ENCODE data around the gene PLEKHM3. TPM values are rescaled to one million over a fixed set of nuclear protein-coding genes. Genes with fewer than 3 reads are reported as not detected.

The PLEKHM3 gene
- total and polyA plus RNA-seq, 2 of the 4 experiments (the other 2 are of a cell fraction), result 2.4 to 11.3 TPM

- H3K14ac ChIP-seq (replicated peaks; ENCODE audit: low read depth, low read length), result no peak overlapping the region
- no peaks in the 10 kb centered on the region for H3K4me1 ChIP-seq (ENCODE audit: control insufficient read depth, insufficient read depth, low read length)
- no peak overlapping the region for H2BK5ac ChIP-seq (ENCODE audit: low read depth, low read length, poor library complexity, severe bottlenecking)
- H3K4ac ChIP-seq (ENCODE audit: low read depth, low read length), result no peak overlapping the region
- H4K91ac ChIP-seq (ENCODE audit: insufficient read depth, low read depth, low read length), result no peak overlapping the region
- in situ Hi-C loops (cut with MboI; ENCODE audit: low sequenced_read_pairs) (no loop called here), intact Hi-C loops (cut with micrococcal nuclease) (no loop called here), dilution Hi-C loops (cut with HindIII; ENCODE audit: low sequenced_read_pairs, unreplicated experiment) (no loop called here)
- ChIA-PET CTCF (no interaction called here), POLR2A (ENCODE audit: unreplicated experiment) (no interaction called here)
- H3K27me3 ChIP-seq (ENCODE audit: control insufficient read depth, insufficient read depth, low read length), result no peaks in the 10 kb centered on the region
- no CpG with 5 or more reads among the region's 3 CpGs for WGBS, 2 experiments (ENCODE audit: extremely low coverage in 2 of 2, insufficient read length in 1 of 2)
- H3K18ac ChIP-seq (ENCODE audit: low read depth, low read length), result no peak overlapping the region
- H3K23ac ChIP-seq (ENCODE audit: low read depth, low read length), result no peak overlapping the region
- no peak overlapping the region for H2AFZ ChIP-seq (replicated peaks; ENCODE audit: low read length, poor library complexity)
- no peak for ATAC-seq (ENCODE audit: low read depth)
- H3K9me3 ChIP-seq (ENCODE audit: control insufficient read depth, insufficient read depth, low read length), result no peaks in the 10 kb centered on the region
- no peak overlapping the region for H2AK9ac ChIP-seq (replicated peaks; ENCODE audit: low read depth, low read length, poor library complexity)
- H3K27ac ChIP-seq (ENCODE audit: insufficient read depth, low read length), result no peak overlapping the region
- no peak overlapping the region for H3K4me2 ChIP-seq (ENCODE audit: low read depth, low read length)
- DNase-seq, result no peak
- H3K79me1 ChIP-seq (ENCODE audit: low read depth in 1 of 2, low read length in 2 of 2), result no peaks in the 10 kb centered on the region
- H3K9me1 ChIP-seq (ENCODE audit: insufficient read depth, low read length), result no peaks in the 10 kb centered on the region; the same call in 1 of the 2 replicates
- H2AK5ac ChIP-seq (ENCODE audit: low read depth, low read length), result no peak overlapping the region
- no peaks in the 10 kb centered on the region for H4K20me1 ChIP-seq (ENCODE audit: insufficient read depth, low read length)
- no peak overlapping the region for H2BK20ac ChIP-seq (ENCODE audit: low read depth, low read length)
- H4K8ac ChIP-seq (ENCODE audit: low read depth in 2 of 2, low read length in 2 of 2), result no peak overlapping the region
- H3K9ac ChIP-seq (ENCODE audit: low read depth, low read length), result no peak overlapping the region
- TF ChIP-seq MAZ (IDR thresholded peaks at IDR 0.05; ENCODE audit: borderline replicate concordance, low read depth, low read length), result no peak
- TF ChIP-seq BHLHE40 (IDR thresholded peaks at IDR 0.05; ENCODE audit: low read depth, low read length), result no peak
- BruUV-seq (replicated peaks), result no TSS peak
- H2BK120ac ChIP-seq (ENCODE audit: low read depth, low read length), result no peak overlapping the region
- no peak overlapping the region for H3K56ac ChIP-seq (ENCODE audit: extremely low read depth, insufficient read depth, low read length)
- no peak overlapping the region for H2BK15ac ChIP-seq (ENCODE audit: low read depth, low read length)
- peaks cover 3% of the 10 kb centered on the region for H3K36me3 ChIP-seq (ENCODE audit: control insufficient read depth, insufficient read depth, low read length)
- H4K5ac ChIP-seq (ENCODE audit: low read depth, low read length), result no peak overlapping the region
- no peak overlapping the region for H3K4me3 ChIP-seq (ENCODE audit: insufficient read depth, low read depth, low read length)
Measured at GRCh38 chr2:207920321-207920720, 105.0 kb downstream of the PLEKHM3 start.

Data from IMR-90 (cell line).